Parathyroid adenoma (tissue), 2 donors: ENCODE results near the gene THEMIS.

ENCODE experiments used
- H2AFZ ChIP-seq: fragments of 300-600 bp; sonication (generic); one replicate; pipeline ENCODE4 v1.7.0; 2017; ENCODE audit warnings: antibody characterized with exemption, mild to moderate bottlenecking
- H3K27ac ChIP-seq: fragments of 300-600 bp; sonication (generic); one replicate; pipeline ENCODE4 v1.7.0; 2017
- H3K27me3 ChIP-seq: fragments of 300-600 bp; sonication (generic); one replicate; pipeline ENCODE4 v1.7.0; 2017; ENCODE audit warnings: low read length; ENCODE audit not compliant: control insufficient read depth, insufficient read depth
- H3K36me3 ChIP-seq: fragments of 300-600 bp; sonication (generic); one replicate; pipeline ENCODE4 v1.7.0; 2017; ENCODE audit warnings: low read length; ENCODE audit not compliant: control insufficient read depth, insufficient read depth
- H3K4me1 ChIP-seq: fragments of 300-600 bp; sonication (generic); one replicate; pipeline ENCODE4 v1.7.0; 2017; ENCODE audit warnings: control low read depth
- H3K4me2 ChIP-seq: fragments of 300-600 bp; sonication (generic); one replicate; pipeline ENCODE4 v1.7.0; 2017; ENCODE audit warnings: low read length
- H3K4me3 ChIP-seq: fragments of 300-600 bp; sonication (generic); one replicate; pipeline ENCODE4 v1.7.0; 2017; ENCODE audit warnings: low read depth, low read length
- H3K79me2 ChIP-seq: fragments of 300-600 bp; sonication (generic); one replicate; pipeline ENCODE4 v1.7.0; 2017; ENCODE audit warnings: control low read depth
- H3K9ac ChIP-seq: fragments of 300-600 bp; sonication (generic); one replicate; pipeline ENCODE4 v1.7.0; 2017; ENCODE audit warnings: mild to moderate bottlenecking
- H3K9me3 ChIP-seq: fragments of 300-600 bp; sonication (generic); one replicate; pipeline ENCODE4 v1.7.0; 2017; ENCODE audit warnings: low read length; ENCODE audit not compliant: control insufficient read depth
- CTCF ChIP-seq: fragments of 300-600 bp; sonication (generic); IDR thresholded peaks from one replicate; pipeline ENCODE4 v1.7.0; 2017; ENCODE audit warnings: antibody characterized with exemption, mild to moderate bottlenecking
- donor health status: primary hyperparathyroidism.

The THEMIS gene

DNA sequence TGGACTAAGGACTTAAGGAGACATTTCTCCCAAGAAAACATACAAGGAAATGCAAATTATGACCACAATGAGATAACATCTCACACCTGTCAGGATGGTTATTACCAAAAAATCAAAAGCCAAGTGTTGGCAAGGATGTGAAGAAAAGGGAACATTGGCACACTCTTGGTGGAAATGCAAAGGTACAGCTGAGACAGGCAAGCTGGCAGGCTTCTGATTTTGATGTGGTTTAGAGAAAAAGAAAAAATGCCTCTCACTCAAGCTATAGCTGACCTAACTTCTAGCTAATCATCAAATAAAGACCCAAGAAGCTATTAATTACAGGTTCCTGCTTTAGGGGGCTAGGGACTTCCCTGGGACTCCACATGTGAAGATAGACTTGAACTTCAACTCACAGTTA lies 139.8 kb downstream of the THEMIS start:
- Histone ChIP-seq H3K4me3 (no peak overlapping the region), H3K9ac (no peak overlapping the region), H3K4me1 (no peaks in the 10 kb centered on the region), H3K9me3 (no peaks in the 10 kb centered on the region), H3K27ac (no peak overlapping the region), H3K79me2 (no peaks in the 10 kb centered on the region), H3K27me3 (no peaks in the 10 kb centered on the region), H2AFZ (no peak overlapping the region), H3K4me2 (no peak overlapping the region), H3K36me3 (no peaks in the 10 kb centered on the region)
- no peak for TF ChIP-seq CTCF

DNA sequence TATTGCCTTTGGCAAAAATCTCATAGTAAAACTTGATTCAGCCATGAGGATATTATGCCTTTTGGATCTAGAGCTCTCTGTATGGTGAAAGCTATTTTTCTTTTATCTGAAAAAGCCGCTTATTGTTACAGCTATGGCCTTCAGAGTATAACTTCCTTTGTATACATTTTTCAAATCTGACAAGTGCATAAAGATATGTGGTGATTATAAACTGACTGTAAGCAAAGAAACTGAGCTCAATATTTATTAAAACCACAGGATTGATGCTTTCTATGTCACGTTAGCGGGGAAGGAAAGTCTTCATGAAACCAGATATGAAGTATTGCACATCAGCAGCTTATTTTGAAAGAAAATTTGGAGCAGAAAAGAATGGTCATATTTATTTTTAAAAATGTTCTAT lies 151.8 kb downstream of the THEMIS start:
- TF ChIP-seq CTCF: no peak
- Histone ChIP-seq H3K36me3 (no peaks in the 10 kb centered on the region), H3K4me3 (no peak overlapping the region), H3K79me2 (no peaks in the 10 kb centered on the region), H3K27me3 (no peaks in the 10 kb centered on the region), H3K9ac (no peak overlapping the region), H3K27ac (no peak overlapping the region), H3K4me2 (no peak overlapping the region), H3K9me3 (no peaks in the 10 kb centered on the region), H3K4me1 (no peaks in the 10 kb centered on the region), H2AFZ (no peak overlapping the region)

- Histone ChIP-seq H3K4me1 (no peaks in the 10 kb centered on the region), H3K9ac (no peak overlapping the region), H2AFZ (no peak overlapping the region), H3K36me3 (no peaks in the 10 kb centered on the region), H3K27me3 (no peaks in the 10 kb centered on the region), H3K27ac (no peak overlapping the region), H3K9me3 (no peaks in the 10 kb centered on the region), H3K4me3 (no peak overlapping the region), H3K79me2 (no peaks in the 10 kb centered on the region), H3K4me2 (no peak overlapping the region)
- no peak for TF ChIP-seq CTCF
These were observed 152.6 kb downstream of the THEMIS start for GRCh38 chr6:127748290-127748689.

DNA sequence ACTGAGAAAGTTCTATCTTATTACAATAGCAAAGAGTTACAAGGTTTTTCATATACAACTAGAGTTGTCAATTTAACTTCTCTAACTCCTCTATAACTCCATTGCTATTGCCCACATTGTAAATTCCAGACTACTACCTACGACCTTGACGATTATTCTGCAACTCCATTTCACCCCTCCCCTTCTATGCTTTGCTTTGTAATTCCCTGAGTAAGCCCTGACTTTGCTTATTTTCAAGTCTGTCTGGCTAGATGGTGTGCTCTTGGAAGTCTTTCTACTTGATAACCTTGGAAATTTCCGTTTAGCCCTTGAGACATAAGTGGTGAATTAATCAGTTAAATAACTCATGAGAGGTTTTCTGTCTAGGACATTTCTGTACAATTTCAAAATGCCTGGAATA lies 162.4 kb downstream of the THEMIS start:
- H3K4me3 ChIP-seq: no peak overlapping the region
- no peak for TF ChIP-seq CTCF
- no peak overlapping the region for H3K27ac ChIP-seq

DNA sequence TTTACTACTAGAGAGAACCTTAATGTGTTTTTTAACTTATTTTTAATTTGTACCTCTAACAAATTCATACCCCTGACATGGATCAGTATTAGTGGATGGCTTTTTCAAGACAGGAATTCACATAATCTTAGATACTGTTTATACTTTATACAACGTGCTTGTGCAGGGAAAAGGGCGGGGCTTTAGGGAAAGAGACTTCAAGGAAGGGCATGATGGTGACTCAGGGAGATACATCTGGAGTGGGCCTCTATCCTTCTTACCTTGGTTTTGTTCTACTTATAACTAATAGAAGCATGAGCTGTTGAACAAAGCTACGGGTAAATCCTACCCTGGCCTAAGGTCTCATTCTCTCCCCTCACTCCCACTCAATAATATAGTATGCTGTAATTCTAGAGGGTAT lies 163.1 kb downstream of the THEMIS start:
- Histone ChIP-seq H3K9ac (no peak overlapping the region), H3K27ac (no peak overlapping the region)
- no peak for TF ChIP-seq CTCF

More for the DNA sequence above, 162.4 kb downstream of the THEMIS start:
- Histone ChIP-seq H3K9me3 (no peaks in the 10 kb centered on the region), H3K4me2 (no peak overlapping the region), H3K9ac (no peak overlapping the region), H3K79me2 (no peaks in the 10 kb centered on the region), H3K36me3 (no peaks in the 10 kb centered on the region), H3K4me1 (no peaks in the 10 kb centered on the region), H3K27me3 (no peaks in the 10 kb centered on the region), H2AFZ (no peak overlapping the region)

More for the DNA sequence above, 163.1 kb downstream of the THEMIS start:
- Histone ChIP-seq H2AFZ (no peak overlapping the region), H3K4me1 (no peaks in the 10 kb centered on the region), H3K4me3 (no peak overlapping the region), H3K79me2 (no peaks in the 10 kb centered on the region), H3K27me3 (no peaks in the 10 kb centered on the region), H3K36me3 (no peaks in the 10 kb centered on the region), H3K4me2 (no peak overlapping the region), H3K9me3 (no peaks in the 10 kb centered on the region)
